Neural crest cell (in vitro differentiated cells): ENCODE results near the gene PARP6. TPM values are rescaled to one million over a fixed set of nuclear protein-coding genes. Genes with fewer than 3 reads are reported as not detected.

ENCODE experiments used
- DNase-seq: peaks from one replicate; pipeline ENCODE4 v3.0.0; 2021; ENCODE audit warnings: low read depth, mixed read lengths, low spot score
- H3K27ac Mint-ChIP-seq: one replicate; pipeline ENCODE4 v1.8.0; 2021; ENCODE audit warnings: mild to moderate bottlenecking, mixed read lengths; ENCODE audit not compliant: unreplicated experiment
- H3K27me3 Mint-ChIP-seq: 2 replicates; pipeline ENCODE4 v1.8.0; 2021; ENCODE audit warnings: low read depth, mild to moderate bottlenecking, mixed read lengths
- H3K36me3 Mint-ChIP-seq: 2 replicates; pipeline ENCODE4 v1.8.0; 2021; ENCODE audit warnings: low read depth, mild to moderate bottlenecking, mixed read lengths
- H3K4me1 Mint-ChIP-seq: 2 replicates; pipeline ENCODE4 v1.8.0; 2021; ENCODE audit warnings: mixed read lengths
- H3K4me3 Mint-ChIP-seq: one replicate; pipeline ENCODE4 v1.8.0; 2021; ENCODE audit warnings: mild to moderate bottlenecking, mixed read lengths
- H3K9me3 Mint-ChIP-seq: 2 replicates; pipeline ENCODE4 v1.8.0; 2021; ENCODE audit warnings: mixed read lengths
- total RNA-seq: library from RNA; stranded (reverse); gene quantifications from 2 replicates; pipeline ENCODE4 v1.2.1, GENCODE V29; 2021
- TF ChIP-seq, protein P1 (sequence below): fragments of 200-600 bp; sonication (generic); conservative IDR thresholded peaks from 2 replicates; pipeline ENCODE4 v1.5.0; 2021; ENCODE audit warnings: antibody characterized with exemption, mild to moderate bottlenecking

Gene PARP6
- total RNA-seq, 1 donor from 2014 or later = 88.9 TPM

DNA sequence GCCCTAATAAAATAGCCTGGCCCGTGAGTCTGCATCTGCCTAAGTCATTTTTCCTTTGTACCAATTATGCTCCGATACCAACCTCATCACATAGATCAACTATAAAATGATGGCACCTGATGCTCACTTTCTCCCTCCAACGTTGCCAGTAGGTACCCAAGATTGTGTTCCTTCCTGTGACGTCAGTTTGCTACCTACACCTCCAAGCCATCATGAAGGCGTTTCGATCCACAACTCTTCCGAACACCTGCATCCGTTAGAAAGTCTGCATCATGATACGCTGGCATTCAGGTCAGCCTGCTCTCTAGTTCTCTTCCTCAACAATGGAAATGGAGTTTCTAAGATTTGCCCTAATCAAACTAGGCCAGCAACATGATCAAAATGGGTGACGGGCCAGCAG is 49.1 kb downstream of the PARP6 start:
- peak overlapping the region; percentile 19 for H3K27ac Mint-ChIP-seq
- no peaks in the 10 kb centered on the region for H3K27me3 Mint-ChIP-seq
- H3K9me3 Mint-ChIP-seq = no peaks in the 10 kb centered on the region
- no peak for DNase-seq
- H3K4me1 Mint-ChIP-seq = peaks cover 73% of the 10 kb centered on the region
- H3K4me3 Mint-ChIP-seq = no peak overlapping the region
- TF ChIP-seq, protein P1, sequence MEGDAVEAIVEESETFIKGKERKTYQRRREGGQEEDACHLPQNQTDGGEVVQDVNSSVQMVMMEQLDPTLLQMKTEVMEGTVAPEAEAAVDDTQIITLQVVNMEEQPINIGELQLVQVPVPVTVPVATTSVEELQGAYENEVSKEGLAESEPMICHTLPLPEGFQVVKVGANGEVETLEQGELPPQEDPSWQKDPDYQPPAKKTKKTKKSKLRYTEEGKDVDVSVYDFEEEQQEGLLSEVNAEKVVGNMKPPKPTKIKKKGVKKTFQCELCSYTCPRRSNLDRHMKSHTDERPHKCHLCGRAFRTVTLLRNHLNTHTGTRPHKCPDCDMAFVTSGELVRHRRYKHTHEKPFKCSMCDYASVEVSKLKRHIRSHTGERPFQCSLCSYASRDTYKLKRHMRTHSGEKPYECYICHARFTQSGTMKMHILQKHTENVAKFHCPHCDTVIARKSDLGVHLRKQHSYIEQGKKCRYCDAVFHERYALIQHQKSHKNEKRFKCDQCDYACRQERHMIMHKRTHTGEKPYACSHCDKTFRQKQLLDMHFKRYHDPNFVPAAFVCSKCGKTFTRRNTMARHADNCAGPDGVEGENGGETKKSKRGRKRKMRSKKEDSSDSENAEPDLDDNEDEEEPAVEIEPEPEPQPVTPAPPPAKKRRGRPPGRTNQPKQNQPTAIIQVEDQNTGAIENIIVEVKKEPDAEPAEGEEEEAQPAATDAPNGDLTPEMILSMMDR = no peak
- H3K36me3 Mint-ChIP-seq = peaks cover 11% of the 10 kb centered on the region

DNA sequence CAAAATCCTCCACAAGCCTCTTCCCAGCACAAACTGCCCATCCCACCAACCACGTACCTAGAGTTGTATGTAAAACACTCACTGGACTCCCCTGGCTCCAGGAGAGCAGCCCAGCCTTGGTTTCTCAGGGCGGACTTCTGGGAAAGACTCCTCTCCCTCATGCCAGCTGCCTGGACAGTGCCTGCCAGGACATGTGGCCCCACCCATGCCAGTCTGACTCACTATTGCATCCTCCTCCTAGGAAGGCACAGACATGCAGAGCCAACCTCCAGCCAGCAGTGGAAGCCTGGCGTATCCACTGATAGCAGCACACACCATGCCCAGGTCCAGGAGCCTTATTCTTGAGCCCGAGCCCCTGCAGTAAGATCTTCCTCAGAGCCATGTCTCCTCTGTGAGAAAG is 50.0 kb downstream of the PARP6 start:
- TF ChIP-seq, protein P1 = no peak
- DNase-seq = no peak
- peak overlapping the region; percentile 9 for H3K4me3 Mint-ChIP-seq
- H3K27ac Mint-ChIP-seq = no peak overlapping the region
- no peaks in the 10 kb centered on the region for H3K27me3 Mint-ChIP-seq
- H3K9me3 Mint-ChIP-seq = no peaks in the 10 kb centered on the region
- peaks cover 11% of the 10 kb centered on the region for H3K36me3 Mint-ChIP-seq
- H3K4me1 Mint-ChIP-seq = peaks cover 66% of the 10 kb centered on the region

DNA sequence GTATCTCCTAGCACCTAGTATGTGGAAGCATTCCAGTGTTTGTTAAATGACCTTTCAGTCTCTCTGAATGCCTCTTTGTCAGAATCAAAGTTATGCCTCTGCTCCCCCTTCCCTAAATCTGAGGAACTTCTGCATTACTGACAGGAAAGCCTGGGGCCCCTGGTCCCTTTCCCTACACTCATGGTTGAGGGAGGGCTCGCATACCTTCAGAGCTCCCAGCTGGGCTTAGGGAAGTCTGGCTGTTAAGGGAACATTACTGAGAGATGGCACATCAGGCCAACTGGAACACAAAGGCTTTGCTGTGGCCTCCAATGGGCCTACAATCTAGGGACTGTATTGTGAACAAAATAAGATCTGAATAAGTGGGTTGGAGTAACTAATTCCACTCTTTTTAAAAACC is 51.7 kb downstream of the PARP6 start:
- H3K27me3 Mint-ChIP-seq = no peaks in the 10 kb centered on the region
- no peak overlapping the region for H3K4me3 Mint-ChIP-seq
- peak overlapping the region; percentile 78 for H3K27ac Mint-ChIP-seq
- no peak for DNase-seq
- TF ChIP-seq, protein P1 = no peak
- peaks cover 53% of the 10 kb centered on the region for H3K4me1 Mint-ChIP-seq
- H3K9me3 Mint-ChIP-seq = no peaks in the 10 kb centered on the region
- H3K36me3 Mint-ChIP-seq = peaks cover 11% of the 10 kb centered on the region

DNA sequence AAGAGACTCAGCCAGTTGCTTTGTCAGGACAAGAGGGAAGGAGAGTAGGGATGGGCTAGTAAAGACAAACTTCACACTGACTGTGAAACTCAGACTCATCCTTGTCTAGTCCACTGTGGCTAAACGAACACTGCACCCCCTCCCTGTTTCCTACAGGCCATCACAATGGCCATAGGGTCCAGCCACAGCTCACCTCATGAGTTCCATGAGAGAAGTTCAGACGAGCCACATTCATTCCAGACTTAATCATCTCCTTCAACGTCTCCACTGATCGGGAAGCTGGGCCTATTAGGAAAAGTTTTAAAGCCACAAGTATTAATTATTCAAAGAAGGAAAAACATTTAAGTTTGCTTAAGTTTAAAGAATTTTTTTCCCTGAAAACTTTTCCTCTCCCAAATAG is 55.1 kb downstream of the PARP6 start:
- TF ChIP-seq, protein P1 = no peak
- Mint-ChIP-seq H3K36me3 (peaks cover 13% of the 10 kb centered on the region), H3K27ac (no peak overlapping the region), H3K27me3 (no peaks in the 10 kb centered on the region), H3K4me1 (peaks cover 26% of the 10 kb centered on the region), H3K9me3 (no peaks in the 10 kb centered on the region), H3K4me3 (no peak overlapping the region)
- no peak for DNase-seq

DNA sequence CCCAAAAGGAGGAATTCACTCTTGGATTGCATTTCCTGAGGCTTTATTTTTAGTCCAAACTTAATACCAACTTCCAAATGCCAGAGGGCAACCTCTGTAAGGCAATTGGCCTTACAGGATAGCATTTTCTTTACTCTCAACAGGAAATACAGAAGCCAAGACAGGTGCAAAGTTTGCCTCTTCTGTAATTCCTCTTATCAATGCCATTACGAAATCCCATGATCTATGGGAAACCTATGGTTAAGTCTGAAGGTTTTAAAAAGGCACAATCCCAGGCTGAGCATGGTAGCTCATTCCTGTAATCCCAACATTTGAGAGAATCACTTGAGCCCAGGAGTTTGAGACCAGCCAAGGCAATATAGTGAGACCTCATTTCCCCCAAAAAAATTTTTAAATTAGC is 56.3 kb downstream of the PARP6 start:
- Mint-ChIP-seq H3K9me3 (no peaks in the 10 kb centered on the region), H3K4me1 (peaks cover 15% of the 10 kb centered on the region), H3K27me3 (no peaks in the 10 kb centered on the region), H3K27ac (no peak overlapping the region), H3K36me3 (peaks cover 15% of the 10 kb centered on the region), H3K4me3 (no peak overlapping the region)
- DNase-seq = no peak
- TF ChIP-seq, protein P1 = no peak
